Activated naive CD8-positive, alpha-beta T cell treated with anti-CD3 and anti-CD28 coated beads for 36 hours (primary cell): Measurements from ENCODE around the gene OR2V1. TPM values are rescaled to one million over a fixed set of nuclear protein-coding genes. Genes with fewer than 3 reads are reported as not detected.
"Not testable (repeated sequence)": the region's sequence is repeated elsewhere in the genome, so short reads cannot be mapped to it uniquely, and the experiment has no call there.

Source experiments
- DNase-seq: peaks from one replicate; pipeline ENCODE4 v3.0.0; 2021
- H3K27ac Mint-ChIP-seq: one replicate; pipeline ENCODE4 v1.8.0; 2022; ENCODE audit warnings: mild to moderate bottlenecking, moderate library complexity, mixed read lengths
- H3K27me3 Mint-ChIP-seq: one replicate; pipeline ENCODE4 v1.8.0; 2022; ENCODE audit warnings: mild to moderate bottlenecking, mixed read lengths
- H3K36me3 Mint-ChIP-seq: one replicate; pipeline ENCODE4 v1.8.0; 2021; ENCODE audit warnings: mild to moderate bottlenecking, mixed read lengths
- H3K4me1 Mint-ChIP-seq: one replicate; pipeline ENCODE4 v1.8.0; 2021; ENCODE audit warnings: mixed read lengths
- H3K4me3 Mint-ChIP-seq: one replicate; pipeline ENCODE4 v1.8.0; 2022; ENCODE audit warnings: mild to moderate bottlenecking, moderate library complexity, mixed read lengths
- H3K9me3 Mint-ChIP-seq: one replicate; pipeline ENCODE4 v1.8.0; 2022; ENCODE audit warnings: mixed read lengths
- total RNA-seq, 2 experiments: library from RNA; stranded (reverse); gene quantifications; one replicate each; pipeline ENCODE4 v1.2.3, GENCODE V29; 2021

OR2V1 gene
- total RNA-seq, 2 experiments from 2014 or later: not detected

- Mint-ChIP-seq H3K4me1 (peaks cover 70% of the 10 kb centered on the region), H3K9me3 (peaks cover 9% of the 10 kb centered on the region), H3K27ac (peak overlapping the region; percentile 97), H3K27me3 (peaks cover 38% of the 10 kb centered on the region), H3K36me3 (peaks cover 7% of the 10 kb centered on the region), H3K4me3 (peak overlapping the region; percentile 75)
- peak; percentile 36 for DNase-seq
Measured at GRCh38 chr5:181164076-181164952, 33.3 kb upstream of the OR2V1 start.

GRCh38 chr5:181163487-181164075 lies 32.6 kb upstream of the OR2V1 start:
- Mint-ChIP-seq H3K4me3 (peak overlapping the region; percentile 75), H3K36me3 (peaks cover 4% of the 10 kb centered on the region), H3K4me1 (peaks cover 66% of the 10 kb centered on the region), H3K27me3 (peaks cover 32% of the 10 kb centered on the region), H3K27ac (peak overlapping the region; percentile 97), H3K9me3 (peaks cover 5% of the 10 kb centered on the region)
- no peak for DNase-seq

GRCh38 chr5:181161534-181162175 lies 30.7 kb upstream of the OR2V1 start:
- peak overlapping the region; percentile 77 for H3K4me3 Mint-ChIP-seq
- H3K36me3 Mint-ChIP-seq: peaks cover 4% of the 10 kb centered on the region
- peaks cover 51% of the 10 kb centered on the region for H3K4me1 Mint-ChIP-seq
- H3K27me3 Mint-ChIP-seq: peaks cover 18% of the 10 kb centered on the region
- no peak for DNase-seq
- peaks cover 3% of the 10 kb centered on the region for H3K9me3 Mint-ChIP-seq
- peak overlapping the region; percentile 96 for H3K27ac Mint-ChIP-seq

- peak overlapping the region; percentile 77 for H3K4me3 Mint-ChIP-seq
- H3K9me3 Mint-ChIP-seq, H3K36me3 Mint-ChIP-seq: not testable (repeated sequence)
- H3K27ac Mint-ChIP-seq: peak overlapping the region; percentile 96
- peak; percentile 45 for DNase-seq
- H3K4me1 Mint-ChIP-seq: peaks cover 47% of the 10 kb centered on the region
- H3K27me3 Mint-ChIP-seq: peaks cover 16% of the 10 kb centered on the region
Measured at GRCh38 chr5:181160755-181161533, 30.0 kb upstream of the OR2V1 start.

- Mint-ChIP-seq H3K4me1 (peaks cover 41% of the 10 kb centered on the region), H3K4me3 (peak overlapping the region; percentile 65), H3K9me3 (peaks cover 3% of the 10 kb centered on the region), H3K27ac (peak overlapping the region; percentile 90), H3K27me3 (peaks cover 9% of the 10 kb centered on the region), H3K36me3 (peaks cover 2% of the 10 kb centered on the region)
- DNase-seq: peak; percentile 83
Measured at GRCh38 chr5:181160152-181160754, 29.3 kb upstream of the OR2V1 start.

- peak; percentile 85 for DNase-seq
- H3K4me3 Mint-ChIP-seq: peak overlapping the region; percentile 61
- H3K4me1 Mint-ChIP-seq: peaks cover 37% of the 10 kb centered on the region
- peaks cover 7% of the 10 kb centered on the region for H3K27me3 Mint-ChIP-seq
- peaks cover 3% of the 10 kb centered on the region for H3K9me3 Mint-ChIP-seq
- peaks cover 2% of the 10 kb centered on the region for H3K36me3 Mint-ChIP-seq
- H3K27ac Mint-ChIP-seq: peak overlapping the region; percentile 90
Measured at GRCh38 chr5:181159286-181160151, 28.6 kb upstream of the OR2V1 start.

- no peak for DNase-seq
- Mint-ChIP-seq H3K9me3 (peaks cover 3% of the 10 kb centered on the region), H3K36me3 (peaks cover 2% of the 10 kb centered on the region), H3K27ac (no peak overlapping the region), H3K4me1 (peaks cover 39% of the 10 kb centered on the region), H3K27me3 (peaks cover 6% of the 10 kb centered on the region), H3K4me3 (no peak overlapping the region)
Measured at GRCh38 chr5:181158869-181159268, 27.9 kb upstream of the OR2V1 start.

- peaks cover 5% of the 10 kb centered on the region for H3K27me3 Mint-ChIP-seq
- peak overlapping the region; percentile 12 for H3K27ac Mint-ChIP-seq
- no peaks in the 10 kb centered on the region for H3K36me3 Mint-ChIP-seq
- H3K4me3 Mint-ChIP-seq: no peak overlapping the region
- no peaks in the 10 kb centered on the region for H3K9me3 Mint-ChIP-seq
- peaks cover 25% of the 10 kb centered on the region for H3K4me1 Mint-ChIP-seq
- DNase-seq: no peak
Measured at GRCh38 chr5:181156758-181157157, 25.8 kb upstream of the OR2V1 start.

GRCh38 chr5:181153814-181154213 lies 22.8 kb upstream of the OR2V1 start:
- no peaks in the 10 kb centered on the region for H3K9me3 Mint-ChIP-seq
- H3K27me3 Mint-ChIP-seq: peaks cover 8% of the 10 kb centered on the region
- H3K36me3 Mint-ChIP-seq: no peaks in the 10 kb centered on the region
- H3K4me1 Mint-ChIP-seq: peaks cover 8% of the 10 kb centered on the region
- no peak overlapping the region for H3K27ac Mint-ChIP-seq
- H3K4me3 Mint-ChIP-seq: no peak overlapping the region
- DNase-seq: no peak

GRCh38 chr5:181152406-181152805 lies 21.4 kb upstream of the OR2V1 start:
- Mint-ChIP-seq H3K36me3 (no peaks in the 10 kb centered on the region), H3K27me3 (peaks cover 18% of the 10 kb centered on the region), H3K4me3 (no peak overlapping the region), H3K9me3 (no peaks in the 10 kb centered on the region), H3K4me1 (peaks cover 8% of the 10 kb centered on the region), H3K27ac (no peak overlapping the region)
- DNase-seq: no peak

GRCh38 chr5:181151146-181151545 lies 20.2 kb upstream of the OR2V1 start:
- no peak for DNase-seq
- no peaks in the 10 kb centered on the region for H3K36me3 Mint-ChIP-seq
- peaks cover 4% of the 10 kb centered on the region for H3K4me1 Mint-ChIP-seq
- H3K27me3 Mint-ChIP-seq: peaks cover 25% of the 10 kb centered on the region
- H3K9me3 Mint-ChIP-seq: no peaks in the 10 kb centered on the region
- no peak overlapping the region for H3K27ac Mint-ChIP-seq
- no peak overlapping the region for H3K4me3 Mint-ChIP-seq

GRCh38 chr5:181149806-181150733 lies 19.1 kb upstream of the OR2V1 start:
- Mint-ChIP-seq H3K9me3 (no peaks in the 10 kb centered on the region), H3K27ac (no peak overlapping the region), H3K27me3 (peaks cover 29% of the 10 kb centered on the region), H3K36me3 (no peaks in the 10 kb centered on the region), H3K4me1 (peaks cover 4% of the 10 kb centered on the region), H3K4me3 (no peak overlapping the region)
- DNase-seq: no peak

- Mint-ChIP-seq H3K27me3 (peaks cover 32% of the 10 kb centered on the region), H3K9me3 (no peaks in the 10 kb centered on the region)
Measured at GRCh38 chr5:181149355-181149754, 18.4 kb upstream of the OR2V1 start.

More at GRCh38 chr5:181149355-181149754, 18.4 kb upstream of the OR2V1 start:
- no peak overlapping the region for H3K27ac Mint-ChIP-seq
- H3K4me3 Mint-ChIP-seq: no peak overlapping the region
- H3K36me3 Mint-ChIP-seq: no peaks in the 10 kb centered on the region
- H3K4me1 Mint-ChIP-seq: peaks cover 4% of the 10 kb centered on the region
- no peak for DNase-seq
